Left lung (tissue), 14 donors: Measurements from ENCODE around the gene PSME2. TPM values are rescaled to one million over a fixed set of nuclear protein-coding genes. Genes with fewer than 3 reads are reported as not detected.

Experiments used
- ATAC-seq: fragments of 200-7000 bp; cut with Tn5 transposase; one replicate; pipeline ENCODE4 v1.9.1; 2020; ENCODE audit warnings: moderate library complexity
- DNase-seq, 4 donors: peaks; one replicate each; pipeline ENCODE4 v3.0.0-alpha.2; 2013 to 2020
- H3K27ac ChIP-seq, 2 donors: fragments of 200-600 bp; sonication (generic) in 1 of 2; one replicate each; pipeline versions ENCODE4 v1.5.0 to v1.8.0; 2020 to 2021
- H3K27me3 ChIP-seq, 2 donors: fragments of 200-600 bp; sonication (generic) in 1 of 2; one replicate each; pipeline versions ENCODE4 v1.5.0 to v1.8.0; 2020 to 2021
- H3K36me3 ChIP-seq, 2 donors: fragments of 200-600 bp; sonication (generic) in 1 of 2; one replicate each; pipeline versions ENCODE4 v1.5.0 to v1.8.0; 2020 to 2021
- H3K4me1 ChIP-seq, 2 donors: fragments of 200-600 bp; one replicate each; pipeline ENCODE4 v1.8.0; 2021
- H3K4me3 ChIP-seq, 2 donors: fragments of 200-600 bp; sonication (generic) in 1 of 2; one replicate each; pipeline versions ENCODE4 v1.5.0 to v1.8.0; 2020 to 2021; ENCODE audit warnings: mild to moderate bottlenecking in 1 of 2
- H3K9me3 ChIP-seq, 2 donors: fragments of 200-600 bp; sonication (generic) in 1 of 2; one replicate each; pipeline versions ENCODE4 v1.5.0 to v1.8.0; 2020 to 2021
- CTCF ChIP-seq, 2 donors: fragments of 200-600 bp; sonication (generic) in 1 of 2; IDR thresholded peaks; one replicate each; pipeline versions ENCODE4 v1.5.0 to v1.8.0; 2021; ENCODE audit warnings: antibody characterized with exemption in 2 of 2
- intact Hi-C, 2 donors: fragments of 100-400 bp; cut with DNase I; formaldehyde crosslinking; loops; one replicate each; pipeline versions ENCODE4 v1.11.2 to v1.14.2; 2022
- long read RNA-seq, 12 donors: library from polyadenylated mRNA in 2 of 12; unstranded in 2 of 12; transcript quantifications; one replicate each; pipeline ENCODE4 v2.0.0 and lab custom pipeline, GENCODE V29; 2019 to 2026
- polyA plus RNA-seq, 6 donors: library from polyadenylated mRNA; unstranded; fragments of 120-200 nt; gene quantifications; one replicate each; pipeline ENCODE4 v1.2.1, GENCODE V29; 2013; ENCODE audit not compliant: insufficient read length in 6 of 6
- total RNA-seq, 2 donors: library from RNA; stranded (reverse); fragmentation: NEBNext Ultra II Directional; extraction: Animal tissue kit (Norgen Biotek cat#: 25700); gene quantifications; one replicate each; pipeline ENCODE4 v1.2.1, GENCODE V29; 2021
- donor health status: DM: no; HTN: yes; CAD: no.
- donor health status: DM: no; HTN: no; CAD: no.

PSME2 gene
- total RNA-seq (100 to 1,000 TPM; 134 to 224 TPM), polyA plus RNA-seq (100 to 1,000 TPM; 126 to 164 (median 159) TPM)
- long read RNA-seq, donor 1, transcript PSME2-201 (11 exons, 1,404 nt): major isoform, 68 of 88 reads
- long read RNA-seq, donor 1, partial matches to known transcripts: 13 of 88 reads
- long read RNA-seq, donor 1, other reads (novel, unspliced or antisense): 0 of 88 reads
- long read RNA-seq, donor 2, transcript PSME2-201 (11 exons, 1,404 nt): major isoform, 53 of 93 reads
- long read RNA-seq, donor 2, partial matches to known transcripts: 26 of 93 reads
- long read RNA-seq, donor 2, other reads (novel, unspliced or antisense): 5 of 93 reads
- long read RNA-seq, donor 3, transcript PSME2-201 (11 exons, 1,404 nt): major isoform, 60 of 62 reads
- long read RNA-seq, donor 3, partial matches to known transcripts: 0 of 62 reads
- long read RNA-seq, donor 3, other reads (novel, unspliced or antisense): 0 of 62 reads
- long read RNA-seq, donor 4, transcript PSME2-203 (11 exons, 1,502 nt): minor isoform, 5 of 169 reads
- long read RNA-seq, donor 4, transcript PSME2-201 (11 exons, 1,404 nt): major isoform, 157 of 169 reads
- long read RNA-seq, donor 4, partial matches to known transcripts: 4 of 169 reads
- long read RNA-seq, donor 4, other reads (novel, unspliced or antisense): 3 of 169 reads
- long read RNA-seq, donor 5, transcript PSME2-201 (11 exons, 1,404 nt): major isoform, 59 of 68 reads
- long read RNA-seq, donor 5, partial matches to known transcripts: 0 of 68 reads
- long read RNA-seq, donor 5, other reads (novel, unspliced or antisense): 0 of 68 reads
- long read RNA-seq, donor 6, transcript PSME2-201 (11 exons, 1,404 nt): major isoform, 60 of 77 reads
- long read RNA-seq, donor 6, transcript PSME2-205 (2 exons, 496 nt): minor isoform, 8 of 77 reads
- long read RNA-seq, donor 6, partial matches to known transcripts: 5 of 77 reads
- long read RNA-seq, donor 6, other reads (novel, unspliced or antisense): 0 of 77 reads
- long read RNA-seq, donor 7, transcript PSME2-201 (11 exons, 1,404 nt): major isoform, 50 of 102 reads
- long read RNA-seq, donor 7, partial matches to known transcripts: 36 of 102 reads
- long read RNA-seq, donor 7, other reads (novel, unspliced or antisense): 12 of 102 reads
- long read RNA-seq, donor 8, transcript PSME2-201 (11 exons, 1,404 nt): major isoform, 55 of 81 reads
- long read RNA-seq, donor 8, partial matches to known transcripts: 17 of 81 reads
- long read RNA-seq, donor 8, other reads (novel, unspliced or antisense): 6 of 81 reads
- long read RNA-seq, donor 9, partial matches to known transcripts: 0 of 1 reads
- long read RNA-seq, donor 9, other reads (novel, unspliced or antisense): 0 of 1 reads
- long read RNA-seq, donor 10, transcript PSME2-203 (11 exons, 1,502 nt): minor isoform, 14 of 315 reads
- long read RNA-seq, donor 10, transcript PSME2-201 (11 exons, 1,404 nt): major isoform, 268 of 315 reads
- long read RNA-seq, donor 10, partial matches to known transcripts: 12 of 315 reads
- long read RNA-seq, donor 10, other reads (novel, unspliced or antisense): 21 of 315 reads
- long read RNA-seq, donor 11, transcript PSME2-201 (11 exons, 1,404 nt): major isoform, 42 of 50 reads
- long read RNA-seq, donor 11, partial matches to known transcripts: 6 of 50 reads
- long read RNA-seq, donor 11, other reads (novel, unspliced or antisense): 0 of 50 reads
- long read RNA-seq, donor 12, transcript PSME2-201 (11 exons, 1,404 nt): major isoform, 40 of 54 reads
- long read RNA-seq, donor 12, partial matches to known transcripts: 9 of 54 reads
- long read RNA-seq, donor 12, other reads (novel, unspliced or antisense): 0 of 54 reads

DNA sequence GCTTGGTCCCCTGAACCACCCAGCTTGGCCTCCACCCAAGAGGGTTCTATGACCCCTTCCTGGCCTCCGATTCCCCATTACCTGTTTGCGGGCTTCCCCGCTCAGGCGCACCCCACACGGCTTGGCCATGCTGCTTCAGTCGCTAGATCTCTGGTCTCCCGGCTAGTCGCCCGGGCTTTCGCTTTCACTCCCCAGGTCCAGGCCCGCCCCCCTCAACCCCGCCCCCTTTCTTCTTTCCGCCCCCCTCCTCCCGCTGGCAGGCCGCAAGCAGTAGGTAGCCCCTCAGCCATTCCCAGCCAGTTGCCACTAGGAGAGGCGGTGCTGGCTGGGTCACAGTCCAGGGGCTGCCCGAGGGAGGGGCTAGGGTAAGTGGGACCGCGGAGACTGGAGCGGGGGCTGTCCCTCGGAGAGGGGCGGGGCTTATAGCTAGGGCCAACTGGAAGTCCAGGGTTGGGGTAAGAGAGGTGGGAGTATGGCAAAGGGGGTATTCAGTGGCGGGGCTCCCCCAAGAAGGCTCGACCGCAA lies at the start of gene PSME2:
TSS of gene PSME2 (minus strand) at position 158 of the 525 bp plus-strand sequence. CDS start at position 129, 29 bp downstream.
- peaks cover 16 to 52% of the 10 kb centered on the region in 2 donors for H3K4me1 ChIP-seq
- H3K27me3 ChIP-seq: no peaks in the 10 kb centered on the region
- no peaks in the 10 kb centered on the region for H3K9me3 ChIP-seq
- peak; percentile 92 to 98 (median 97) for DNase-seq
- intact Hi-C loops: no loop called here
- ATAC-seq: peak; percentile 89
- H3K4me3 ChIP-seq: peak within 1 kb of the TSS; percentile 80 to 100
- H3K36me3 ChIP-seq: peaks cover 0 to 54% of the 10 kb centered on the region in 2 donors
- TF ChIP-seq CTCF (IDR thresholded peaks at IDR 0.05): no peak
- peak within 1 kb of the TSS; percentile 92 to 95 for H3K27ac ChIP-seq

- intact Hi-C loops: no loop called here
Measured at GRCh38 chr14:24195186-24196070, 49.0 kb upstream of the PSME2 start, which contains the start of gene TM9SF1. Gene TM9SF1 (minus strand): TSS chr14:24195441. CDS start chr14:24195019, 422 bp downstream.

GRCh38 chr14:24194873-24195185 lies 48.4 kb upstream of the PSME2 start:
- ATAC-seq (peak; percentile 1), DNase-seq (no peak)
- Histone ChIP-seq H3K27me3 (no peaks in the 10 kb centered on the region), H3K36me3 (peaks cover 0 to 32% of the 10 kb centered on the region in 2 donors), H3K27ac (peak overlapping the region; percentile 98), H3K9me3 (no peaks in the 10 kb centered on the region), H3K4me1 (peaks cover 16 to 44% of the 10 kb centered on the region in 2 donors), H3K4me3 (peak overlapping the region; percentile 95 to 98)
- intact Hi-C loops: no loop called here
- no peak for TF ChIP-seq CTCF (IDR thresholded peaks at IDR 0.05)

More at GRCh38 chr14:24195186-24196070, 49.0 kb upstream of the PSME2 start, which contains the start of gene TM9SF1:
- Histone ChIP-seq H3K27me3 (no peaks in the 10 kb centered on the region), H3K9me3 (no peaks in the 10 kb centered on the region), H3K4me1 (peaks cover 16 to 45% of the 10 kb centered on the region in 2 donors), H3K4me3 (peak within 1 kb of the TSS; percentile 95 to 98), H3K27ac (peak within 1 kb of the TSS; percentile 98), H3K36me3 (peaks cover 0 to 26% of the 10 kb centered on the region in 2 donors)
- peak; percentile 97 for ATAC-seq
- TF ChIP-seq CTCF (IDR thresholded peaks at IDR 0.05): no peak
- DNase-seq: peak; percentile 89 to 97 (median 92)
